H1 (cell line): ENCODE results near the gene SLC1A2.

ENCODE experiments used
- EGR1 ChIP-seq: IDR thresholded peaks from 2 replicates; pipeline ENCODE4 v1.6.1; 2011; ENCODE audit warnings: low read depth, low read length, borderline replicate concordance
- PHF8 ChIP-seq: fragments of 200-600 bp; sonication (generic); conservative IDR thresholded peaks from 2 replicates; pipeline ENCODE4 v1.7.1; 2012; ENCODE audit warnings: low read depth, mild to moderate bottlenecking, inconsistent platforms, low read length, moderate library complexity
- POLR2A ChIP-seq, 2 experiments: IDR thresholded peaks; 1 replicate in 1 of 2; 2 replicates in 1 of 2; pipeline ENCODE4 v1.6.1; 2011; ENCODE audit warnings: low read depth in 2 of 2, low read length in 2 of 2, mild to moderate bottlenecking in 2 of 2; ENCODE audit errors: control extremely low read depth in 1 of 2
- SP1 ChIP-seq: IDR thresholded peaks from 2 replicates; pipeline ENCODE4 v1.6.1; 2011; ENCODE audit warnings: low read depth, low read length
- SP2 ChIP-seq: IDR thresholded peaks from 2 replicates; pipeline ENCODE4 v1.6.1; 2012; ENCODE audit warnings: mild to moderate bottlenecking, low read length, inconsistent platforms
- SRF ChIP-seq: IDR thresholded peaks from 2 replicates; pipeline ENCODE4 v1.6.1; 2011; ENCODE audit warnings: mild to moderate bottlenecking, low read depth, low read length, moderate library complexity
- TAF1 ChIP-seq: IDR thresholded peaks from 2 replicates; pipeline ENCODE4 v1.6.1; 2011; ENCODE audit warnings: mild to moderate bottlenecking, low read depth, low read length
- TEAD4 ChIP-seq: IDR thresholded peaks from 2 replicates; pipeline ENCODE4 v1.6.1; 2012; ENCODE audit warnings: low read depth, low read length, inconsistent platforms, mixed read lengths
- TF ChIP-seq, protein P1 (sequence below), 3 experiments: IDR thresholded peaks; 1 replicate in 2 of 3; 2 replicates in 1 of 3; pipeline versions ENCODE4 v1.5.1 to v1.6.1; 2011; ENCODE audit warnings: low read length in 3 of 3, mild to moderate bottlenecking in 3 of 3, inconsistent platforms in 2 of 3, low read depth in 1 of 3, moderate library complexity in 1 of 3; ENCODE audit not compliant: insufficient read depth in 1 of 3; ENCODE audit errors: control extremely low read depth in 1 of 3

GRCh38 chr11:35289821-35290220 is 129.5 kb downstream of the SLC1A2 start:
- TF ChIP-seq PHF8 (no peak), SP1 (no peak), TAF1 (no peak), SRF (no peak), EGR1 (no peak), TEAD4 (no peak), SP2 (no peak), POLR2A (IDR thresholded peaks at IDR 0.05; ENCODE audit: control extremely low read depth in 1 of 2, low read depth in 2 of 2, low read length in 2 of 2) (no peak)
- TF ChIP-seq, protein P1, sequence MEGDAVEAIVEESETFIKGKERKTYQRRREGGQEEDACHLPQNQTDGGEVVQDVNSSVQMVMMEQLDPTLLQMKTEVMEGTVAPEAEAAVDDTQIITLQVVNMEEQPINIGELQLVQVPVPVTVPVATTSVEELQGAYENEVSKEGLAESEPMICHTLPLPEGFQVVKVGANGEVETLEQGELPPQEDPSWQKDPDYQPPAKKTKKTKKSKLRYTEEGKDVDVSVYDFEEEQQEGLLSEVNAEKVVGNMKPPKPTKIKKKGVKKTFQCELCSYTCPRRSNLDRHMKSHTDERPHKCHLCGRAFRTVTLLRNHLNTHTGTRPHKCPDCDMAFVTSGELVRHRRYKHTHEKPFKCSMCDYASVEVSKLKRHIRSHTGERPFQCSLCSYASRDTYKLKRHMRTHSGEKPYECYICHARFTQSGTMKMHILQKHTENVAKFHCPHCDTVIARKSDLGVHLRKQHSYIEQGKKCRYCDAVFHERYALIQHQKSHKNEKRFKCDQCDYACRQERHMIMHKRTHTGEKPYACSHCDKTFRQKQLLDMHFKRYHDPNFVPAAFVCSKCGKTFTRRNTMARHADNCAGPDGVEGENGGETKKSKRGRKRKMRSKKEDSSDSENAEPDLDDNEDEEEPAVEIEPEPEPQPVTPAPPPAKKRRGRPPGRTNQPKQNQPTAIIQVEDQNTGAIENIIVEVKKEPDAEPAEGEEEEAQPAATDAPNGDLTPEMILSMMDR (IDR thresholded peaks at IDR 0.05; ENCODE audit: control extremely low read depth in 1 of 3, insufficient read depth in 1 of 3, low read depth in 1 of 3, low read length in 3 of 3): no peak
